HepG2 (cell line): Measurements from ENCODE around the gene ZNF226. TPM values are rescaled to one million over a fixed set of nuclear protein-coding genes. Genes with fewer than 3 reads are reported as not detected.

Experiments used
- ATAC-seq: fragments of 200-7000 bp; cut with Tn5 transposase; 3 replicates; pipeline ENCODE4 v1.9.1; 2020; ENCODE audit warnings: mild to moderate bottlenecking, moderate library complexity
- BruUV-seq: library from RNA; stranded (reverse); fragments of 400-500 nt; replicated peaks from 2 replicates; lab custom pipeline; 2021; lab: Mats Ljungman, UMichigan
- CTCF ChIA-PET: fragments of 300-600 bp; formaldehyde crosslinking; extraction: SDS; loops from one replicate; lab custom pipeline; 2021; ENCODE audit warnings: low total read pairs, inconsistent platforms, low intra/inter-chr PET ratio; lab: Yijun Ruan, JAX
- POLR2A ChIA-PET: fragments of 350-600 bp; sonication (Branson Sonifier 250); formaldehyde crosslinking; loops from one replicate; lab custom pipeline; 2020; ENCODE audit warnings: antibody characterized with exemption, inconsistent platforms; lab: Yijun Ruan, JAX
- DNase-seq: peaks from one replicate; pipeline ENCODE4 v3.0.0-alpha.2; 2015; ENCODE audit warnings: low spot score
- FAIRE-seq: peaks from 3 replicates; lab custom pipeline; 2011; peaks lifted over from hg19 to GRCh38; lab: Jason Lieb, UNC
- H2AFZ ChIP-seq: one replicate; pipeline ENCODE4 v1.6.1; 2011; ENCODE audit warnings: low read length, inconsistent platforms
- H3K27ac ChIP-seq: fragments of 300-600 bp; 3 replicates; pipeline ENCODE4 v1.8.0; 2011; ENCODE audit warnings: mixed run types, mild to moderate bottlenecking, mixed read lengths, low read length, inconsistent platforms; ENCODE audit not compliant: insufficient read depth; ENCODE audit errors: extremely low read length
- H3K27me3 ChIP-seq, 2 experiments: fragments of 200-600 bp in 1 of 2; 2 replicates in 1 of 2; 3 replicates in 1 of 2; pipeline versions ENCODE4 v1.6.0 to v1.8.0; 2011; ENCODE audit warnings: low read length in 2 of 2, mild to moderate bottlenecking in 2 of 2, moderate library complexity in 2 of 2, inconsistent platforms in 1 of 2; ENCODE audit not compliant: insufficient read depth in 2 of 2, control insufficient read depth in 1 of 2
- H3K36me3 ChIP-seq, 2 experiments: fragments of 200-600 bp in 1 of 2; replicated peaks in 1 of 2; 2 replicates in 1 of 2; 3 replicates in 1 of 2; pipeline versions ENCODE4 v1.5.1 to v1.8.0; 2011; ENCODE audit warnings: low read length in 2 of 2, inconsistent platforms in 1 of 2; ENCODE audit not compliant: insufficient read depth in 2 of 2, control insufficient read depth in 1 of 2
- H3K4me1 ChIP-seq: 2 replicates; pipeline ENCODE4 v1.5.1; 2012; ENCODE audit warnings: low read length, inconsistent platforms; ENCODE audit not compliant: insufficient read depth
- H3K4me2 ChIP-seq: 2 replicates; pipeline ENCODE4 v1.6.0; 2011; ENCODE audit warnings: low read depth, low read length, inconsistent platforms
- H3K4me3 ChIP-seq, 3 experiments: fragments of 200-600 bp in 1 of 3; sonication (generic), shearing (Covaris generic) in 1 of 3; replicated peaks in 1 of 3; 2 replicates each; pipeline ENCODE4 v1.5.1; 2011 to 2016; ENCODE audit warnings: low read length in 3 of 3, inconsistent platforms in 2 of 3, low read depth in 2 of 3, mild to moderate bottlenecking in 2 of 3, control low read depth in 1 of 3, mixed read lengths in 1 of 3; ENCODE audit not compliant: insufficient read depth in 1 of 3
- H3K79me2 ChIP-seq: one replicate; pipeline ENCODE4 v1.6.1; 2011; ENCODE audit warnings: low read length, inconsistent platforms; ENCODE audit not compliant: insufficient read depth
- H3K9ac ChIP-seq: 2 replicates; pipeline ENCODE4 v1.6.0; 2011; ENCODE audit warnings: mild to moderate bottlenecking, low read depth, low read length, inconsistent platforms; ENCODE audit not compliant: insufficient read depth
- H3K9me3 ChIP-seq: 2 replicates; pipeline ENCODE4 v1.5.1; 2012; ENCODE audit warnings: mild to moderate bottlenecking, low read length
- H4K20me1 ChIP-seq: 2 replicates; pipeline ENCODE4 v1.6.0; 2011; ENCODE audit warnings: inconsistent platforms, mild to moderate bottlenecking, low read length, moderate library complexity; ENCODE audit not compliant: insufficient read depth
- CBX2 ChIP-seq, 2 experiments: fragments of 200-600 bp in 1 of 2; sonication (generic); formaldehyde crosslinking in 1 of 2; IDR thresholded peaks; 2 replicates each; pipeline versions ENCODE4 v1.7.0 to v1.8.1; 2018 to 2022; ENCODE audit warnings: low read depth in 2 of 2, low read length in 1 of 2, mild to moderate bottlenecking in 1 of 2, missing genetic modification reagents in 1 of 2
- CREB1 ChIP-seq, 2 experiments: fragments of 450-650 bp in 1 of 2; IDR thresholded peaks; 2 replicates each; pipeline ENCODE4 v1.6.1; 2016 to 2017; ENCODE audit warnings: control low read depth in 1 of 2, mild to moderate bottlenecking in 1 of 2, missing compliant biosample characterization in 1 of 2, missing genetic modification characterization in 1 of 2
- DZIP1 ChIP-seq: sonication (generic); formaldehyde crosslinking; IDR thresholded peaks from 2 replicates; pipeline ENCODE4 v1.5.0; 2020; ENCODE audit warnings: mild to moderate bottlenecking, missing genetic modification reagents
- FOXA3 ChIP-seq: IDR thresholded peaks from 2 replicates; pipeline ENCODE4 v1.6.1; 2016; ENCODE audit warnings: missing genetic modification reagents, missing compliant biosample characterization
- FOXJ3 ChIP-seq: sonication (generic); formaldehyde crosslinking; IDR thresholded peaks from 2 replicates; pipeline ENCODE4 v1.4.0; 2020; ENCODE audit warnings: missing genetic modification reagents, mild to moderate bottlenecking, borderline replicate concordance
- HNRNPLL ChIP-seq: fragments of 200-400 bp; formaldehyde crosslinking; IDR thresholded peaks from 2 replicates; pipeline ENCODE4 v1.6.1; 2017; ENCODE audit warnings: mild to moderate bottlenecking, low read depth, low read length; ENCODE audit not compliant: poor library complexity, severe bottlenecking
- KAT8 ChIP-seq: IDR thresholded peaks from 2 replicates; pipeline ENCODE4 v1.6.1; 2016; ENCODE audit warnings: missing genetic modification reagents, missing compliant biosample characterization
- MIXL1 ChIP-seq: IDR thresholded peaks from 2 replicates; pipeline ENCODE4 v1.6.1; 2016
- MLXIP ChIP-seq: sonication (generic); formaldehyde crosslinking; IDR thresholded peaks from 2 replicates; pipeline ENCODE4 v1.9.0; 2021; ENCODE audit warnings: missing genetic modification reagents, borderline replicate concordance
- MXD1 ChIP-seq: sonication (generic); formaldehyde crosslinking; IDR thresholded peaks from 2 replicates; pipeline ENCODE4 v1.4.0; 2020; ENCODE audit warnings: mild to moderate bottlenecking, missing genetic modification reagents
- POLR2AphosphoS5 ChIP-seq: IDR thresholded peaks from 2 replicates; pipeline ENCODE4 v1.6.1; 2012; ENCODE audit warnings: low read depth, low read length
- SRY ChIP-seq: sonication (generic); formaldehyde crosslinking; IDR thresholded peaks from 2 replicates; pipeline ENCODE4 v1.8.0; 2022; ENCODE audit warnings: mild to moderate bottlenecking, missing genetic modification reagents
- ZNF547 ChIP-seq: sonication (generic); formaldehyde crosslinking; IDR thresholded peaks from 2 replicates; pipeline ENCODE4 v1.5.1; 2020; ENCODE audit warnings: mild to moderate bottlenecking, missing genetic modification reagents
- ZNF7 ChIP-seq: IDR thresholded peaks from 2 replicates; pipeline ENCODE4 v1.6.1; 2016; ENCODE audit warnings: missing biosample characterization, missing genetic modification reagents
- WGBS: methylation state at CpG from one replicate; pipeline ENCODE4 v1.1.6; 2017; ENCODE audit warnings: low lambda C conversion rate; 5-methylcytosine and 5-hydroxymethylcytosine counted together
- in situ Hi-C: cut with HindIII; loops from 2 replicates; pipeline ENCODE4 v1.10.0; 2017; ENCODE audit warnings: low pct_unique_long_range_greater_than_20kb; ENCODE audit not compliant: extremely low pct_ligation_motif_present
- intact Hi-C: fragments of 100-400 bp; cut with micrococcal nuclease; formaldehyde crosslinking; loops from one replicate; pipeline ENCODE4 v1.10.0; 2022; ENCODE audit not compliant: unreplicated experiment
- polyA plus RNA-seq, 8 experiments: library from polyadenylated mRNA; depleted of rRNA in 3 of 8; stranded (reverse) in 7 of 8; unstranded in 1 of 8; fragments of >200 nt; fragmentation: Illumina TruSeq in 4 of 8; extraction: Trizol in 4 of 8; gene quantifications; 2 replicates each; pipeline versions ENCODE4 v1.2.1 to v1.2.3, GENCODE V29; 2011 to 2016; ENCODE audit warnings: low read depth in 4 of 8, missing spikeins in 1 of 8, mixed read lengths in 1 of 8; ENCODE audit not compliant: insufficient read depth in 1 of 8
- total RNA-seq, 5 experiments: library from RNA; depleted of rRNA; stranded (reverse); fragments of >200 nt; fragmentation: Illumina TruSeq; extraction: Trizol; gene quantifications; 2 replicates each; pipeline ENCODE4 v1.2.3, GENCODE V29; 2016; ENCODE audit warnings: low read depth in 1 of 5
- TF ChIP-seq, protein P1 (sequence below): sonication (generic); formaldehyde crosslinking; IDR thresholded peaks from 2 replicates; pipeline ENCODE4 v1.8.1; 2023; ENCODE audit warnings: mild to moderate bottlenecking, moderate library complexity, missing genetic modification reagents

Gene ZNF226
- total and polyA plus RNA-seq, 2 of the 13 experiments (the other 11 are each of a cell fraction or from before 2014, with no cell fraction given): 8.3 to 16.0 TPM

GRCh38 chr19:44212250-44212865 is 47.5 kb downstream of the ZNF226 start, which contains the start of gene ZNF227:
TSS of gene ZNF227 (plus strand) at chr19:44212532. CDS start at chr19:44217793, 5,261 bp downstream.
- Histone ChIP-seq H3K4me1 (peaks cover 11% of the 10 kb centered on the region), H3K4me3 (peak within 1 kb of the TSS; percentile 90 to 100 (median 91)), H4K20me1 (no peaks in the 10 kb centered on the region), H3K27ac (peak within 1 kb of the TSS; percentile 58), H2AFZ (peak within 1 kb of the TSS; percentile 94), H3K36me3 (peaks cover 2 to 5% of the 10 kb centered on the region in 2 experiments; a peak in 4 of 5 replicates), H3K4me2 (peak within 1 kb of the TSS; percentile 92), H3K9ac (peak within 1 kb of the TSS; percentile 76), H3K27me3 (peaks cover 0 to 3% of the 10 kb centered on the region in 2 experiments; a peak in 1 of 5 replicates), H3K79me2 (peaks cover 11% of the 10 kb centered on the region), H3K9me3 (no peaks in the 10 kb centered on the region)
- BruUV-seq: no TSS peak
- CTCF ChIA-PET: no interaction called here
- DNase-seq: peak; percentile 93
- peak; percentile 69 for FAIRE-seq
- POLR2A ChIA-PET: interaction anchor here (0.5 to 2.3 kb wide), 17 partner anchors 24 to 733 kb away, joined by 3 to 24 read pairs (median 3); partner anchors contain the start of genes ZNF180, ZNF223, ZNF224 and ZNF226
- in situ Hi-C loops (no loop called here), intact Hi-C loops (loop anchor here (1.0 kb wide), 1 partner anchor 99 kb away; the partner anchor contains the start of gene ZNF225)
- WGBS: under 1% methylated on average over 36 of the region's 37 CpGs
- ATAC-seq: peak; percentile 99
- TF ChIP-seq HNRNPLL: peak; percentile 46
- TF ChIP-seq MLXIP (CRISPR knock-in tag): no peak
- 0 out of 2 replicates have a peak, but pooled peaks have one; percentile 15 for TF ChIP-seq ZNF7 (CRISPR knock-in tag)
- TF ChIP-seq FOXA3 (CRISPR knock-in tag): 0 out of 2 replicates have a peak, but pooled peaks have one; percentile 7
- TF ChIP-seq MXD1 (CRISPR knock-in tag): no peak
- no peak for TF ChIP-seq CBX2 (IDR thresholded peaks at IDR 0.05; ENCODE audit: low read depth, low read length)
- no peak for TF ChIP-seq CBX2 (CRISPR knock-in tag; IDR thresholded peaks at IDR 0.05; ENCODE audit: low read depth)
- 0 out of 2 replicates have a peak, but pooled peaks have one; percentile 56 for TF ChIP-seq DZIP1 (CRISPR knock-in tag)
- TF ChIP-seq, protein P1, sequence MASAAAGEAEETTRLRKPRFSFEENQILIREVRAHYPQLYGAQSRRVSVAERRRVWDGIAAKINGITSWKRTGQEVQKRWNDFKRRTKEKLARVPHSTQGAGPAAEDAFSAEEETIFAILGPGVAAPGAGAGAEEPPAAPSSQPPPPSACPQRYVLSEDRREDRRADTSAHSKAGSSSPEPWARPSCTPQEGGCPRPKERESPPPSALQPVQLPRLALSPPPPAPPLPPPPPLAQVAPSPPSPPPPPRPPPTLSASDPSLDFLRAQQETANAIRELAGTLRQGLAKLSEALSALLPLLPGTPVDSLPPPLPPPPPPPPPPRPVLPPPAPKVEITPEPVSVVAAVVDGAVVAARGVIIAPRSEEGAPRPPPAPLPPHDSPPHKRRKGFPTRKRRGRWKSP (CRISPR knock-in tag): 0 out of 2 replicates have a peak, but pooled peaks have one; percentile 20
- TF ChIP-seq KAT8 (CRISPR knock-in tag): peak; percentile 89
- peak; percentile 69 for TF ChIP-seq SRY
- TF ChIP-seq FOXJ3 (CRISPR knock-in tag): no peak
- TF ChIP-seq CREB1 (IDR thresholded peaks at IDR 0.05): 0 out of 2 replicates have a peak, but pooled peaks have one; percentile 9
- TF ChIP-seq CREB1 (CRISPR knock-in tag; IDR thresholded peaks at IDR 0.05): peak; percentile 79
- TF ChIP-seq MIXL1 (CRISPR knock-in tag): peak; percentile 49; the same call in 1 of the 2 replicates
- TF ChIP-seq POLR2AphosphoS5: peak; percentile 71
- TF ChIP-seq ZNF547 (CRISPR knock-in tag): peak; percentile 71
